IMR-90 (cell line): Measurements from ENCODE around the gene JPH3. TPM values are rescaled to one million over a fixed set of nuclear protein-coding genes. Genes with fewer than 3 reads are reported as not detected.

Experiments
- ATAC-seq: fragments of 200-7000 bp; cut with Tn5 transposase; 2 replicates; pipeline ENCODE4 v1.9.1; 2020; ENCODE audit warnings: low read depth, mild to moderate bottlenecking, moderate library complexity
- BruUV-seq: library from RNA; stranded (reverse); fragments of 400-500 nt; replicated peaks from 2 replicates; lab custom pipeline; 2021; lab: Mats Ljungman, UMichigan
- CTCF ChIA-PET: fragments of 300-600 bp; formaldehyde crosslinking; extraction: SDS; loops from one replicate; lab custom pipeline; 2021; ENCODE audit warnings: antibody characterized with exemption; lab: Yijun Ruan, JAX
- POLR2A ChIA-PET: fragments of 300-600 bp; sonication (Branson Sonifier 250); formaldehyde crosslinking; loops from one replicate; lab custom pipeline; 2022; ENCODE audit warnings: antibody characterized with exemption; ENCODE audit not compliant: unreplicated experiment; lab: Charles Lee
- DNase-seq: peaks from one replicate; pipeline ENCODE4 v3.0.0; 2013
- H2AFZ ChIP-seq: replicated peaks from 2 replicates; pipeline ENCODE3; 2013; ENCODE audit warnings: low read length, mild to moderate bottlenecking; ENCODE audit not compliant: poor library complexity
- H2AK5ac ChIP-seq: 2 replicates; pipeline ENCODE4 v1.6.1; 2013; ENCODE audit warnings: low read depth, low read length, inconsistent platforms
- H2AK9ac ChIP-seq: replicated peaks from 2 replicates; pipeline ENCODE3; 2013; ENCODE audit warnings: mild to moderate bottlenecking, low read depth, low read length, moderate library complexity; ENCODE audit not compliant: poor library complexity
- H2BK120ac ChIP-seq: 2 replicates; pipeline ENCODE4 v1.6.1; 2013; ENCODE audit warnings: low read depth, low read length, inconsistent platforms
- H2BK15ac ChIP-seq: 3 replicates; pipeline ENCODE4 v1.6.1; 2013; ENCODE audit warnings: low read depth, low read length, inconsistent platforms
- H2BK20ac ChIP-seq: 2 replicates; pipeline ENCODE4 v1.6.1; 2013; ENCODE audit warnings: low read depth, mild to moderate bottlenecking, inconsistent platforms, low read length, moderate library complexity
- H2BK5ac ChIP-seq: 2 replicates; pipeline ENCODE4 v1.6.1; 2013; ENCODE audit warnings: mild to moderate bottlenecking, low read depth, low read length, inconsistent platforms; ENCODE audit not compliant: poor library complexity, severe bottlenecking
- H3K14ac ChIP-seq: replicated peaks from 2 replicates; pipeline ENCODE4 v1.6.1; 2013; ENCODE audit warnings: low read depth, low read length, inconsistent platforms
- H3K18ac ChIP-seq: 2 replicates; pipeline ENCODE4 v1.6.1; 2013; ENCODE audit warnings: low read depth, low read length, control low read depth
- H3K23ac ChIP-seq: 2 replicates; pipeline ENCODE4 v1.6.1; 2013; ENCODE audit warnings: low read depth, low read length, inconsistent platforms
- H3K27ac ChIP-seq: 2 replicates; pipeline ENCODE4 v1.5.1; 2013; ENCODE audit warnings: mild to moderate bottlenecking, control low read depth, low read length; ENCODE audit not compliant: insufficient read depth
- H3K27me3 ChIP-seq: 2 replicates; pipeline ENCODE4 v1.6.1; 2013; ENCODE audit warnings: low read length; ENCODE audit not compliant: control insufficient read depth, insufficient read depth
- H3K36me3 ChIP-seq: 2 replicates; pipeline ENCODE4 v1.6.1; 2013; ENCODE audit warnings: low read length, mixed read lengths; ENCODE audit not compliant: control insufficient read depth, insufficient read depth
- H3K4ac ChIP-seq: 2 replicates; pipeline ENCODE4 v1.6.1; 2013; ENCODE audit warnings: low read depth, low read length, inconsistent platforms
- H3K4me1 ChIP-seq: 2 replicates; pipeline ENCODE4 v1.6.1; 2013; ENCODE audit warnings: low read length, mixed read lengths; ENCODE audit not compliant: control insufficient read depth, insufficient read depth
- H3K4me2 ChIP-seq: 2 replicates; pipeline ENCODE4 v1.6.1; 2013; ENCODE audit warnings: low read depth, mild to moderate bottlenecking, control low read depth, low read length, moderate library complexity
- H3K4me3 ChIP-seq: 2 replicates; pipeline ENCODE4 v1.5.1; 2013; ENCODE audit warnings: low read depth, mild to moderate bottlenecking, control low read depth, low read length, moderate library complexity; ENCODE audit not compliant: insufficient read depth
- H3K56ac ChIP-seq: 2 replicates; pipeline ENCODE4 v1.6.1; 2013; ENCODE audit warnings: low read length, inconsistent platforms; ENCODE audit not compliant: insufficient read depth; ENCODE audit errors: extremely low read depth
- H3K79me1 ChIP-seq, 2 experiments: 2 replicates each; pipeline ENCODE4 v1.6.1; 2013; ENCODE audit warnings: low read length in 2 of 2, inconsistent platforms in 1 of 2, low read depth in 1 of 2
- H3K9ac ChIP-seq: 2 replicates; pipeline ENCODE4 v1.6.1; 2013; ENCODE audit warnings: low read depth, low read length, control low read depth
- H3K9me1 ChIP-seq: 2 replicates; pipeline ENCODE4 v1.6.1; 2013; ENCODE audit warnings: low read length, inconsistent platforms; ENCODE audit not compliant: insufficient read depth
- H3K9me3 ChIP-seq: 2 replicates; pipeline ENCODE4 v1.6.1; 2013; ENCODE audit warnings: low read length; ENCODE audit not compliant: control insufficient read depth, insufficient read depth
- H4K20me1 ChIP-seq: 2 replicates; pipeline ENCODE4 v1.6.1; 2013; ENCODE audit warnings: low read length, inconsistent platforms; ENCODE audit not compliant: insufficient read depth
- H4K5ac ChIP-seq: 2 replicates; pipeline ENCODE4 v1.6.1; 2013; ENCODE audit warnings: mild to moderate bottlenecking, low read depth, low read length, control low read depth
- H4K8ac ChIP-seq, 2 experiments: 2 replicates each; pipeline ENCODE4 v1.6.1; 2013; ENCODE audit warnings: low read depth in 2 of 2, low read length in 2 of 2, control low read depth in 1 of 2, inconsistent platforms in 1 of 2
- H4K91ac ChIP-seq: 2 replicates; pipeline ENCODE4 v1.6.1; 2013; ENCODE audit warnings: low read depth, low read length, inconsistent platforms; ENCODE audit not compliant: insufficient read depth
- FOS ChIP-seq: fragments of 150-350 bp; IDR thresholded peaks from 2 replicates; pipeline ENCODE4 v1.6.1; 2016; ENCODE audit warnings: low read depth, low read length
- MAZ ChIP-seq: IDR thresholded peaks from 2 replicates; pipeline ENCODE4 v1.6.1; 2012; ENCODE audit warnings: low read depth, mild to moderate bottlenecking, low read length, improper control_type of control experiment, moderate library complexity, borderline replicate concordance
- MXI1 ChIP-seq: IDR thresholded peaks from 2 replicates; pipeline ENCODE4 v1.6.1; 2012; ENCODE audit warnings: low read depth, mild to moderate bottlenecking, low read length, moderate library complexity, borderline replicate concordance
- NFE2L2 ChIP-seq: fragments of 150-350 bp; IDR thresholded peaks from 2 replicates; pipeline ENCODE4 v1.6.1; 2016; ENCODE audit warnings: low read depth, mild to moderate bottlenecking, low read length
- RAD21 ChIP-seq: IDR thresholded peaks from 2 replicates; pipeline ENCODE4 v1.6.1; 2012; ENCODE audit warnings: low read length, improper control_type of control experiment
- RCOR1 ChIP-seq: IDR thresholded peaks from 2 replicates; pipeline ENCODE4 v1.6.1; 2012; ENCODE audit warnings: mild to moderate bottlenecking, low read length, improper control_type of control experiment; ENCODE audit not compliant: insufficient replicate concordance
- RFX5 ChIP-seq: IDR thresholded peaks from 2 replicates; pipeline ENCODE4 v1.8.0; 2012; ENCODE audit warnings: low read depth, mild to moderate bottlenecking, low read length, moderate library complexity
- SMC3 ChIP-seq: fragments of 150-350 bp; IDR thresholded peaks from 2 replicates; pipeline ENCODE4 v1.6.1; 2016; ENCODE audit warnings: low read depth, mild to moderate bottlenecking, antibody characterized with exemption, low read length, moderate library complexity
- USF2 ChIP-seq: fragments of 150-350 bp; IDR thresholded peaks from 2 replicates; pipeline ENCODE4 v1.6.1; 2017; ENCODE audit warnings: mild to moderate bottlenecking, antibody characterized with exemption, low read length, low read depth
- WGBS, 2 experiments: methylation state at CpG; one replicate each; pipeline versions ENCODE4 v1.1.5 to v1.1.7; 2013; ENCODE audit warnings: missing lambda C conversion rate in 2 of 2; ENCODE audit not compliant: insufficient read length in 1 of 2; ENCODE audit errors: extremely low coverage in 2 of 2; 5-methylcytosine and 5-hydroxymethylcytosine counted together
- dilution Hi-C: fragments of 300-500 bp; cut with HindIII; formaldehyde crosslinking; loops from one replicate; pipeline ENCODE4 v1.14.3; 2018; ENCODE audit warnings: low sequenced_read_pairs; ENCODE audit not compliant: unreplicated experiment
- in situ Hi-C: fragments of 300-500 bp; cut with MboI; formaldehyde crosslinking; loops from 3 replicates; pipeline ENCODE4 v1.14.3; 2019; ENCODE audit warnings: low sequenced_read_pairs, inconsistent platforms, mixed read lengths
- intact Hi-C: fragments of 100-400 bp; cut with micrococcal nuclease; formaldehyde crosslinking; loops from 2 replicates; pipeline ENCODE4 v1.10.0; 2022
- polyA plus RNA-seq, 3 experiments: library from polyadenylated mRNA; depleted of rRNA; stranded (reverse); fragments of >200 nt; gene quantifications; 2 replicates each; pipeline ENCODE4 v1.2.3, GENCODE V29; 2012; ENCODE audit warnings: low replicate concordance in 1 of 3
- total RNA-seq: library from RNA; depleted of rRNA; stranded (reverse); fragments of >200 nt; gene quantifications from 2 replicates; pipeline ENCODE4 v1.2.3, GENCODE V29; 2012
- TF ChIP-seq, protein P1 (sequence below): fragments of 150-350 bp; IDR thresholded peaks from 2 replicates; pipeline ENCODE4 v1.6.1; 2016; ENCODE audit warnings: low read depth, mild to moderate bottlenecking, low read length, moderate library complexity, borderline replicate concordance
- TF ChIP-seq, protein P2 (sequence below): conservative IDR thresholded peaks from 2 replicates; pipeline ENCODE4 v1.5.1; 2012; ENCODE audit warnings: mild to moderate bottlenecking, low read depth, low read length, improper control_type of control experiment

JPH3 gene
- total and polyA plus RNA-seq, 2 of the 4 experiments (the other 2 are of a cell fraction), result 0.03 TPM; not detected in 1

DNA sequence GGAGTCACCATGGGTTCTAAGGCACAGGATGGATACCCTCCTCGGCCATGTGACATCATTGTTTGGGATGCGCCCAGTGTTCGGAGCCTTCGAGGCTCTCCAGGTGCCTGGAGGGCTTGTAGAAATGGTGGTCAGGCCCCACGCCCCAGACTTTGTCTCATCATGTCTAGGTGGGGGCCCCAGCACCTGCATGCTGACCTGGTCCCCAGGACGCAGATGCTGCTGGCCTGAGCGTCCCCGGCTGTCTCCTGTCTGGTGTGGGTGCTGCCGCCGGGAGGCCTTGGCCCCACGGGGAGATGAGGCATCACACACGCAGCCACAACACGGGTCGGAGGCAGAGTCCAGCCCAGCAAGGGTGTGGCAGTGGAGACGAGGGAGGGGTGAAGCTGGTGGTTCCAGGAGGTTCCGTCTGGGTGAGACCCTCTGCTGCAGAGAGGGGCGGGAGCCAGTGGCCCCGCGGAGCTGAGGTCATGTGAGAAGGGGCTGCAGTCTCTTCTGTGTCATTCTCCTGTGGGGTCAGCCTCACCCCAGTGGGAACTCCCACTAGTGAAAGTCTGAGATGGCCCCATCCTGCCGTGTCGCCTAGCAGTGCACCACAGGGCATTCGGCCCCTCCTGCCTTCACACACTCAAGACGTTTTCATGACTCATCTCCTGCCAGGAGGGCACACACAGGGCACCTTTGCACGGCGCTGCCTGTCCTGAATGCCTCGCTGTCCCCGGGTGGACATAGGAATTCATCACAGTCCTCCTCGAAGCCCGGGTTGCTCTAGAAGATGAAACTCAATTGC is 46.6 kb downstream of the JPH3 start:
- CTCF ChIA-PET, result interaction anchor here (0.7 kb wide), 1 partner anchor 14 kb away, joined by 3 read pairs; no protein-coding TSS in a partner anchor
- Histone ChIP-seq H3K4ac (no peak overlapping the region), H3K9me1 (no peaks in the 10 kb centered on the region), H3K56ac (no peak overlapping the region), H4K91ac (no peak overlapping the region), H3K79me1 (no peaks in the 10 kb centered on the region), H3K18ac (no peak overlapping the region), H4K5ac (no peak overlapping the region), H3K4me3 (no peak overlapping the region), H2BK20ac (no peak overlapping the region), H4K8ac (no peak overlapping the region), H3K14ac (no peak overlapping the region), H2BK5ac (no peak overlapping the region), H2AFZ (peak overlapping the region; percentile 51), H2BK120ac (no peak overlapping the region), H3K4me1 (no peaks in the 10 kb centered on the region), H2AK9ac (no peak overlapping the region), H2AK5ac (no peak overlapping the region), H3K36me3 (no peaks in the 10 kb centered on the region), H3K27me3 (peaks cover 62% of the 10 kb centered on the region), H4K20me1 (no peaks in the 10 kb centered on the region; the same call in 1 of the 2 replicates), H3K27ac (no peak overlapping the region), H3K23ac (no peak overlapping the region), H3K4me2 (no peak overlapping the region), H2BK15ac (no peak overlapping the region), H3K9me3 (no peaks in the 10 kb centered on the region; the same call in 1 of the 2 replicates), H3K9ac (no peak overlapping the region)
- no TSS peak for BruUV-seq
- DNase-seq, result no peak
- 45% methylated on average over 5 of the region's 29 CpGs; no CpG with 5 or more reads in 1 of the 2 experiments for WGBS, 2 experiments
- dilution Hi-C loops, result no loop called here
- in situ Hi-C loops, result no loop called here
- intact Hi-C loops, result no loop called here
- POLR2A ChIA-PET, result no interaction called here
- TF ChIP-seq RAD21 (no peak), USF2 (no peak), FOS (no peak), MAZ (no peak), RFX5 (no peak), MXI1 (no peak), NFE2L2 (no peak), RCOR1 (no peak), SMC3 (no peak)
- TF ChIP-seq, protein P1, sequence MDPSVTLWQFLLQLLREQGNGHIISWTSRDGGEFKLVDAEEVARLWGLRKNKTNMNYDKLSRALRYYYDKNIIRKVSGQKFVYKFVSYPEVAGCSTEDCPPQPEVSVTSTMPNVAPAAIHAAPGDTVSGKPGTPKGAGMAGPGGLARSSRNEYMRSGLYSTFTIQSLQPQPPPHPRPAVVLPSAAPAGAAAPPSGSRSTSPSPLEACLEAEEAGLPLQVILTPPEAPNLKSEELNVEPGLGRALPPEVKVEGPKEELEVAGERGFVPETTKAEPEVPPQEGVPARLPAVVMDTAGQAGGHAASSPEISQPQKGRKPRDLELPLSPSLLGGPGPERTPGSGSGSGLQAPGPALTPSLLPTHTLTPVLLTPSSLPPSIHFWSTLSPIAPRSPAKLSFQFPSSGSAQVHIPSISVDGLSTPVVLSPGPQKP, result no peak
- TF ChIP-seq, protein P2, sequence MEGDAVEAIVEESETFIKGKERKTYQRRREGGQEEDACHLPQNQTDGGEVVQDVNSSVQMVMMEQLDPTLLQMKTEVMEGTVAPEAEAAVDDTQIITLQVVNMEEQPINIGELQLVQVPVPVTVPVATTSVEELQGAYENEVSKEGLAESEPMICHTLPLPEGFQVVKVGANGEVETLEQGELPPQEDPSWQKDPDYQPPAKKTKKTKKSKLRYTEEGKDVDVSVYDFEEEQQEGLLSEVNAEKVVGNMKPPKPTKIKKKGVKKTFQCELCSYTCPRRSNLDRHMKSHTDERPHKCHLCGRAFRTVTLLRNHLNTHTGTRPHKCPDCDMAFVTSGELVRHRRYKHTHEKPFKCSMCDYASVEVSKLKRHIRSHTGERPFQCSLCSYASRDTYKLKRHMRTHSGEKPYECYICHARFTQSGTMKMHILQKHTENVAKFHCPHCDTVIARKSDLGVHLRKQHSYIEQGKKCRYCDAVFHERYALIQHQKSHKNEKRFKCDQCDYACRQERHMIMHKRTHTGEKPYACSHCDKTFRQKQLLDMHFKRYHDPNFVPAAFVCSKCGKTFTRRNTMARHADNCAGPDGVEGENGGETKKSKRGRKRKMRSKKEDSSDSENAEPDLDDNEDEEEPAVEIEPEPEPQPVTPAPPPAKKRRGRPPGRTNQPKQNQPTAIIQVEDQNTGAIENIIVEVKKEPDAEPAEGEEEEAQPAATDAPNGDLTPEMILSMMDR, result no peak
- ATAC-seq, result no peak
